ENCODE measurements around the gene DMBX1.

Gene DMBX1

DNA sequence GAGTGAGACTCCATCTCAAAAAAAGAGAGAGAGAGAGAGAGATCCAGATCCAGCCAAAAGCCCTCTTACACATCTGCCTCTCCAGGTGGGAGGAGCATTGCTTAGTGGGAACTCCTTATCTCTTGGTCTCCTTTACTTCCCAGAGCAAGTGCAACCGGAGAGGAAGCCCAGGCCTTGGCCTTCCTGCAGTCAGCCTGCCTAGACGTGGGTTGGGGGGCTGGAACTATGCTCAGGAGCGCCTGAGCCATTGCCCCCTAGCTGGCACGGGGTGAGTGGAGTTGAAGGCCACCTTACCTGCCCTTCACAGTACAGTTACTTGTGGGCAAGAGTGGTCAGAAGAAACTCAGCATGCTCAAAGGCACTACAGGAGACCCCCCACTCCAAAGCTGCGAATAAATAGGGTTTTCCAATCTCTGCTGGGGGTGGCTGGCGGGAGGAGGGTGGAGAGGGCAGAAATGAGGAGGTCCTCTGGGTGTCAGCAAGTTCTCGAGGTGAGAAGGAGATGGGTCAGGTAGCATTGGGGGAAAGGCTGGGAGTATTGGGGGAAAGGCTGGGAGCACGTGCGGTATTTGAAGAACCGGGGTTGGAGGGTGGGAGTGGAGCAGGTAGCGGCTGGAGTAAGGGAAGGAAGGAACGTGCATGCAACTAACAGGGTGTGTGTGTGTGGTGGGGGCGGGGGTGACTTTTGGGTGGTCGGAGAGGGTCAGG is 4.7 kb upstream of the DMBX1 start:
- DNase-seq, result no peak

DNA sequence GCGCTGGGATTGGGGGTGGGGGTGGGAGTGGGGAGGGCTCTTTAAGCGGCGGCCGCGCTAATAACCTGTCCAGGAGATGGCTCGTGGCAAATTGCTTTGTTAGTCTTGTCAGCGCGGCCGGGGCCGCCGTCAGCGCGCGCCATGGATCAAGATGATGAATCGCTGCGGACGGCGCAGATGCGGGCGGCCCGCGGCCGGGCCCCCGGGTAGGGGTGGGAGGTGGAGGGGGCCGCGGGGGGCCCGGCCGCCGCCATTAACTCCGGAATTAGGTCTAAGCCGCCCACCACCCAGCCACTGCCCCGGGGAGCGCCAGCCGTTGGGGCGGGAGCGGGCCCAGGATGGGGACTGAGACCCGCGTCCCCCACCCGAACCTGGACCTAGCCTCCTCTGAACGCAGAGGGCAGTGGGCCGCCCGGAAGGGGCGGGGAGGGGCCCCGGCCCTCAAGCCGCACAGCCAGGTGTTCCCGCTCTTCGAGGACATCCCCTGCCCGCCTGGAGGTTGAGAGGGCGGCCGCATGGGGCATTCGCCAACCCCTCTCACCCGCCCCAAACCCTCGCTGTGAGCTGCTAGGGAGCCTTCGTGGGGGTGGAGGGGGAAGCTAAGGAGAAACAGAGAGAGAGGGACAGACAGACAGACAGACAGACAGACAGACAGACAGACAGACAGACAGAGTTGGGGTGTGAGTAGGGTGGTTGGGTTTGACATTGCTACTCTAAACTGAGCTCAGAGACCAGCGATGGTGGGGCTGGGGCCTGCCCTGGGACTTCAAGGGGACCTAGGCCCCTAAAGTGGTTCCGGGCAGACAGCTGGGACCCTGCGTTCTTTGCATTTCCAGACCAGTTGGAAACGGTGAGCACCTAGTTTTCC is 3.8 kb upstream of the DMBX1 start:
- no peak for DNase-seq

GRCh38 chr1:46486432-46487015 is 3.1 kb upstream of the DMBX1 start:
- DNase-seq, result no peak

DNA sequence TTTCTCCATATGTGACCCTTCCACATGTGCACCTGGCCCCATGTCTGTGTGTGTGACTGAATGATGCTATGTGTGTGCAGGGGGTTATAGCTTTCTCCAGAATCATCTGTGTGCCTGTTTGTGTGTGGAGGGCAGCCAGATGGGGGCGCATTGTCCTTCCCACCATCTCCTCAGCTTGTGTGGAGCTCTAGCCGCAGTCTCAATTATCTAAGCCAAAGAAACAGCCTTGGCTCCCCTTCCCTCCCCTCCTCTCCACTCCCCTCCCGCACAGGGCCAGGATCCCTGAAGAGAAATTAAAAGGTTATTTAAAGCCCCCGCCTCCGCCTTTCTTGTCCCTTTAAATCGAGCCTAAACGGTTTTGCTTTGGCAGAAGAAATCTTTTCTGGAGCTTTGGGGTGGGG is 1.8 kb upstream of the DMBX1 start:
- DNase-seq, result no peak

GRCh38 chr1:46488343-46489168 is 1.1 kb upstream of the DMBX1 start:
- DNase-seq, result no peak

DNA sequence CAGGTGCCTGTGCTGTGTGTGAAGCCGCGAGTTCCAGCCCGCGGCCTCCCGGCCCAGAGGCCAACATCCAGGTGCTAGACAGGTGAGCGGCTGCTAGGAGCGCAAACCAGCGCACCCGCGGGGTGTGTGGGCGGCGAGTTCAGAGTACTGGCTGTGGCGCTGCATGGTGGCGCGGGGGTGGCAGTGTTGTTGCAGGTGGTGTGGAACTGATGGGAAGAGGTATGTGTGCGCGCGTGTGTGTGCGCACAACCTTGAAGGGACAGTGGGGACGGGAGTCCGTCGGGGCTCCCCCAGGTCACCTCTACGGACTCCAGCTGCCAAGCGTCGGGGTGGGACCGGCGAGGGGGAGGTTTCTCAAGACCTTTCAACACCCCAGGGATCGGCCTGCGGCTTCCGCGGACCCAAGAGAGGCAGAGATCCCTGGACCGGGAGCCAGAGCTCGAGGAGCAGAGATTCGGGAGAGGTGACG is 433 bp upstream of the DMBX1 start:
- DNase-seq, result peak; percentile 43

DNA sequence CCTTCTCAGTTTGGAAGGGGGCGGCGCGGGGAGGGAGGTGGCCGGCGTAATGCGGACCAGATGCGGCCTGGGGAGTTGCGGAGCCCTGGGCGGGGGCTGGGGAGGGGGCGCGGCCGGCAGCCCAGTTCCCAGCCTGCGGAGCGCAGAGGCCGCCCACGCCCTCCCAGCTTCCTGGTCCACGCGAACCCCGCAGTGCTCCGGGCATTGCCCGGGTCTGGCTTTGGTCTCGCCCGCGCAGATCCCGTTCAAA is 695 bp downstream of the DMBX1 start:
- DNase-seq, result no peak

- DNase-seq, result no peak
Observed at GRCh38 chr1:46490656-46491442, 1.2 kb downstream of the DMBX1 start.

DNA sequence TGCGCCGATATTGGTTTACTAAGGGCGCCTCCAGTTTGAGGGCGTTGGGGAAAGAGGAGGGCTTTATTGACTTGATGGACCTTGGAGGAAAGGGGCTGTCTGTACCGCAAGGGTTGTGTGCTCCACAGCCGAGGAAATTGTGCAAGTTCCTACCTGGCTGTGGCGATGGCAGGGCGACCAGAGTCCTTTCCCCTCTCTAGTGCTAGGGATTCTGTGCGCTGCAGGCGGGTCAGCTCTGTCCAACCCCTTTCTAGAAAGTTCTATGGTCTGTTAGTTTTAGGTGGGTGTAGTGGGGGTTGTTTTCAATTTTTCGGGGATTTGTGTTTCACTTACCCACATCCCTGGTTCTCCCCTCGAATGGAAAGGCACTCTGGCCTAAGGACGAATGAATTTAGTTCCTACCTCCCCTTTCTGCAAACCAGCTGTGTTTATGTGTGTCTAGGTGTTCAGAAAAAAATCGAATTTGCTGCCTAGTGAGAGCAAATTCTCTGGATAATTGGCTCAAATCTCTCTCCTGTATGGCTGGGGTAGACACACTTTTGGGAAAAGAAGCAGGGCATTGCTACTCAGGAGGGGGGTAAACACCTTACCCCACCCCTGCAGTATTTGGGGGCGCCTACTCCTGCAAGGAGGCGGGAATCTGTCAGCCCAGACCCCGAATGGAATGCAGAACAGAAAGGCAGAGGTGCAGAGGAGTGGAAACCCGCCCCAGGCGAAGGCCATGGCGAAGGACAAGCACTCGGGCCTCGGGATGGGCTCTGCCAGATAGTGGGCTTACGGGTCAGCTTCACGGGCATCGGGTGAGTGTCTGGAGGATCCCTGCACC is 2.0 kb downstream of the DMBX1 start:
- DNase-seq, result no peak

GRCh38 chr1:46492269-46492853 is 2.7 kb downstream of the DMBX1 start:
- DNase-seq, result no peak

- DNase-seq, result no peak
Observed at GRCh38 chr1:46492871-46493270, 3.2 kb downstream of the DMBX1 start.

DNA sequence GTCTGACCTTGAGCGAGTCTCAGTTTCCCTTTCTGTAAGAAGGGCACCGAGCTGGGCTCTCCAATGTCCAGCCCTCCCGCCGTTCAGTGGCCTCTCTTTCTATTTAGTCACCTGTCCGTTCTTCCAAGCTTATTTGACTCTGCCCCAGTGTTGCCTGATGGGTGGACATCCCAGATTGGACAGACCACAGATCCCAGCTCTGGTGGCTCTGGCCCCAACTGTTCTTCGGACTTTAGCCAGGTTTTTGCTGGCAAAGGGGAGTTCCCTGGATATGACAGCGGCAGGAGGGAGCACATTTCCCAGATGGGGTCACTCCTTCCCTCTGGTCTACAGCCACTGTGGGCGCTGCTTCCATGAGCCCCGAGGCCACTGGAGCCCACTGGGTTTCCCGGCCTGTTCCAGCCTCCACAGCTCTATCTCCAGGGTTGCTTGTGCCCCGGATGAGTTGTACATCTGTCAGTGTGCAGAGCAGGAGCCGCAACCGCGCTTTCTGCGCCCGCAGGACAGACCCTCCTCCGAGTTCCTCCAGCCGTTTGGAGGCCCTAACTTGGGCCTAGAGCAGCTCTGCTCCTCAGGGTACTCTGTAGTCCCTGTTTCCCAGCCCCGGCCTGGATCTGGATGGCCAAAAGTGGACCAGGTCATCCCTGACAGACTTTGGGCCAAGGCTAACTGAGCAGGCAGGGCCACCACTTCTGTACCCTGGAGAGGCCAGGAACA is 3.8 kb downstream of the DMBX1 start:
- no peak for DNase-seq

DNA sequence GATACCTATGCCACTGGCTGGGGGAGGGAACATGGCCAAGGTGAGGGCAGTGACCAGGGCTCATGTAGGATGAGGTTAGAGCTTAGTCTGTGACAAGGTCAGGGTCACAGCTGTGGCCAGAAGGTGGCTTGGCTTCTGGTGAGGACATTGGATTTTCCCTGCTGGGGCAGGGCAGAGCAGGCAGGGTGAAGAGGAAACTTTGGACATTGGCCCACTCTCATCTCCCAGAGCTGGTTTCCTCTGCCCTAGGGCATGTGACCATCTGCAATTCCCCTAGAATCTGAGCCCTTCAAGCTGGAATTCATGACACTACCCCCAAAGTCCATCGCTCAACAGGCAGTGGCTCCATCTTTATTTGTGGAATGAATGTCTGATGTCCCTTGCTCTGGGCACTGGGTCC is 5.3 kb downstream of the DMBX1 start:
- DNase-seq, result no peak

GRCh38 chr1:46495778-46496177 is 6.1 kb downstream of the DMBX1 start:
- DNase-seq, result no peak

DNA sequence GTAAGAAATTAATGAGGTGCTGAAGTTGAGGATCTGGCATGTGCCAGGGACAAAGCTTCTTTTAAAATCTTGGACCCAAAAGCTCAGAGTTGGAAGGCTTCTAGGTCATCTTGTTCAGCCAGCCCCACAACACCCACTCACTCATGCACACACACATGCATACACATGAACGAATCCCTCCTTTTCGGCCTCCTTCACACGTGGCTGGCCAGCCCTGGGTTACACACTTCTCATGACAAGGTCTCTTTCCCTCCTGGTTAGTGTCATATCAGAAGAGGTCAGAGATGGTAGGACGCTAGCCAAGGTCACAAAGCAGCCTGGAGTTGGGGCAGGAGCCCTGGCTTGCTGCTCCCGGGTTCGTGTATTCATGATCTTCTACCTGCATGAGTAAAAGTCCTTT is 6.9 kb downstream of the DMBX1 start:
- DNase-seq, result no peak

DNA sequence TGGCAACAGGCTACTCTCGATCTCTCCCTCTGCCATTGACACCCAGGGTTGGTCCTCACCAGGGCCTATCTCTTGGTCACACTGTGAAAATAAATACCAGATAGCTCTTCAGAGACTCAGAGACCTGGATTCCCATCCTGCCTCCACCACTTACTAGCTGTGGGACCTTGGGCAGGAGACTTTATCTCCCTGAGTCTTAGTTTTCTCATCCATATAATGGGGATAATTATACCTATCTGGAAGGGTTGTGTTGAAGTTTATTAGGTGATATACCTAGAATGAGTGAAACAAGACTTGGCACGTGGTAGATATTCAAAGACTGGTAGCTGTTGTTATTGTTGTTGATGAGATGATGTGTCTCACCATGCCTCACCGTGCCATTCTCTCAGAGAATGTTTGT is 7.4 kb downstream of the DMBX1 start:
- no peak for DNase-seq

DNA sequence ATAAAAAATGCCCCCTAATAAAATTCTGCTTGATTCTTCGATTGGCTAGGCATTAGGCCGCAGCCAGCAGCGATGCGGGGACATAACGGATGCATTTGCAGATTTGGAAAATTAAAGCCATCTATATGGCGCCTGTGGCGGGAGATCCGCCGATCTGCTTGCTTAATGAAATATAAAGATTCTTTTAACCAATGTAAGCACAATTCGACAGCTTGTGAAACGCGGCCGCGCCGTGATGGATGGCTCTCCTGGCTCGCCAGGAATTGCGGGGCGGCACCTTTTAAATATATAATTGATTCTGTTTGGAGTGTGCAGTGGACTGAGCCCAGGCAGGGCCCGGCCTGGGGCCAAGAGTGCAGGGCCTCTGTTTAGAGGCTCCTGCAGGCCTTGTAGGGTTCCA is 8.0 kb downstream of the DMBX1 start:
- no peak for DNase-seq

DNA sequence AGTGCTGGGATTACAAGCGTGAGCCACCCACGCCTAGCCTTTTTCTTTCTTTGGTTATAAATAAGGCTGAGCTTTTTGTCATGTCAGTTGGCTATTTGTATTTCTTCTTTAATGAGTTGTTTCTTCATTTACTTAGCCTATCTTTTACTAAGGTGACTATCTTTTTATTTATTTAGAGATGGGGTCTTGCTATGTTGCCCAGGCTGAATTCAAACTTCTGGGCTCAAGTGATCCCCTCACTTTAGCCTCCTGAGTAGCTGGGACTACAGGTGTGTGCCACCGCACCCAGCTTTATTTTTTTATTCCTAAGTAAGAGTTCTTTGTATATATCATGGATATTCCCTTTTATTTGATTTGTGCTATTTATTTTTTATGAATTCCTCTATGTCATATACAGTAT is 11.9 kb downstream of the DMBX1 start:
- DNase-seq, result no peak

- no peak for DNase-seq
Observed at GRCh38 chr1:46503421-46503820, 13.8 kb downstream of the DMBX1 start.

DNA sequence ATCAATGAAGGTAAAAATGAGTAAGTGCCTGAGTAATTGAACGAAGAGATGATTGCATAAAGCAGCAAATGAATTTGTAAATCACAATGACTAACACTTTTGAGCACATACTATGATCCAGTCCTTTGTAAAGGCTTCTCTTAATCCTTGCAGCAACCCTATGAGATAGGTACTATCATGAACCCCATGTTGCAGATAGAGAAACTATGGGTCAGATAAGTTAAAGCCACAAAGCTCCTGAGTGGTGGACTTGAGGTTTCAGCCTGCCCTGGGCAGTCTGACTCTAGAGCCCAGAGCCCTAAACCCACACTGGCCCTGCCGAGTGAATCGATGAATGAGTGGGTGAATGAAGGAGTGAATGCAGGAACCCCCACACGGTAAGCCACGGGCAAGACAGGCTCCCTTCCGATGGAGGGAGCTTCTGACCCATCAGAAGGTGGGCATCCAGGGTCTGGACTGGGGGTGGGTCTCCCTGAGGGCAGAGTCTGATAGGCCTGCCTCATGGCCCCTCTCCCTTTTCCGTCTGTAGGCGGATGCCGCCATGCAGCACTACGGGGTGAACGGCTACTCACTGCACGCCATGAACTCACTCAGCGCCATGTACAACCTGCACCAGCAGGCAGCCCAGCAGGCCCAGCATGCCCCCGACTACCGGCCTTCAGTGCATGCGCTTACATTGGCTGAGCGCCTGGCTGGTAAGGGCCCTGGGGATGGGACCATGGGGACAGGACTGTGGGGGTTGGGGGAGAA is 17.0 kb downstream of the DMBX1 start:
- DNase-seq, result no peak

Measured in stimulated activated CD4-positive, alpha-beta T cell treated with anti-CD3 and anti-CD28 coated beads, Interleukin-12 subunit alpha, Interleukin-12 subunit beta, amount 100 ng/mL, for 4 hours (primary cell).